SK-N-SH (cell line): Measurements from ENCODE around the gene KLHL33. TPM values are rescaled to one million over a fixed set of nuclear protein-coding genes. Genes with fewer than 3 reads are reported as not detected.

Source experiments
- CTCF ChIA-PET: fragments of 300-600, 350-600 bp; formaldehyde crosslinking; extraction: SDS; loops from one replicate; lab custom pipeline; 2021; lab: Yijun Ruan, JAX
- POLR2A ChIA-PET: fragments of 350-600 bp; sonication (Branson Sonifier 250); formaldehyde crosslinking; extraction: SDS; loops from one replicate; lab custom pipeline; 2020; ENCODE audit warnings: antibody characterized with exemption, inconsistent platforms; lab: Yijun Ruan, JAX
- DNase-seq: peaks from one replicate; pipeline ENCODE4 v3.0.0; 2012
- H2AFZ ChIP-seq: fragments of 200-600 bp; sonication (generic); 2 replicates; pipeline ENCODE4 v1.8.1; 2016; ENCODE audit warnings: antibody characterized with exemption, mild to moderate bottlenecking, low read depth
- H3F3A ChIP-seq: fragments of 200-600 bp; sonication (generic); replicated peaks from 2 replicates; pipeline ENCODE3; 2016; ENCODE audit warnings: antibody characterized with exemption, mild to moderate bottlenecking; ENCODE audit not compliant: insufficient read depth
- H3K27ac ChIP-seq, 2 experiments: fragments of 200-500 bp in 1 of 2; fragments of 200-600 bp in 1 of 2; sonication (Bioruptor generic) in 1 of 2; sonication (generic), shearing (Covaris generic) in 1 of 2; 2 replicates each; pipeline versions ENCODE4 v1.5.1 to v1.6.1; 2014 to 2016; ENCODE audit warnings: low read depth in 2 of 2, inconsistent platforms in 1 of 2, low read length in 1 of 2, mild to moderate bottlenecking in 1 of 2, mixed read lengths in 1 of 2
- H3K27me3 ChIP-seq: fragments of 200-600 bp; sonication (generic), shearing (Covaris generic); 2 replicates; pipeline ENCODE4 v1.6.1; 2016; ENCODE audit warnings: mixed run types; ENCODE audit not compliant: insufficient read depth
- H3K36me3 ChIP-seq, 2 experiments: fragments of 200-500 bp in 1 of 2; fragments of 200-600 bp in 1 of 2; sonication (Bioruptor generic) in 1 of 2; sonication (generic) in 1 of 2; replicated peaks in 1 of 2; 2 replicates each; pipeline versions ENCODE3 to v1.5.1; 2014 to 2016; ENCODE audit warnings: low read length in 1 of 2, mild to moderate bottlenecking in 1 of 2; ENCODE audit not compliant: insufficient read depth in 2 of 2, control insufficient read depth in 1 of 2
- H3K4me1 ChIP-seq, 2 experiments: fragments of 200-500 bp in 1 of 2; fragments of 200-600 bp in 1 of 2; sonication (Bioruptor generic) in 1 of 2; sonication (generic), shearing (Covaris generic) in 1 of 2; 2 replicates each; pipeline versions ENCODE4 v1.5.1 to v1.6.1; 2014 to 2016; ENCODE audit warnings: low read depth in 1 of 2, low read length in 1 of 2, mixed run types in 1 of 2; ENCODE audit not compliant: insufficient read depth in 2 of 2, control insufficient read depth in 1 of 2
- H3K4me2 ChIP-seq: fragments of 200-600 bp; sonication (generic), shearing (Covaris generic); 2 replicates; pipeline ENCODE4 v1.6.1; 2017; ENCODE audit warnings: mixed run types
- H3K4me3 ChIP-seq, 2 experiments: fragments of 200-500 bp in 1 of 2; fragments of 200-600 bp in 1 of 2; sonication (Bioruptor generic) in 1 of 2; sonication (generic), shearing (Covaris generic) in 1 of 2; 2 replicates each; pipeline versions ENCODE4 v1.5.1 to v1.8.1; 2014 to 2016; ENCODE audit warnings: low read depth in 2 of 2, inconsistent platforms in 1 of 2, low read length in 1 of 2, mild to moderate bottlenecking in 1 of 2, mixed read lengths in 1 of 2, moderate library complexity in 1 of 2
- H3K79me2 ChIP-seq: fragments of 200-600 bp; sonication (generic); 2 replicates; pipeline ENCODE4 v1.8.1; 2017; ENCODE audit warnings: mild to moderate bottlenecking; ENCODE audit not compliant: insufficient read depth
- H3K9ac ChIP-seq: fragments of 200-600 bp; sonication (generic); 2 replicates; pipeline ENCODE4 v1.6.1; 2017; ENCODE audit warnings: mixed run types
- H3K9me2 ChIP-seq: fragments of 200-600 bp; sonication (generic); 2 replicates; pipeline ENCODE4 v1.6.1; 2017; ENCODE audit warnings: mixed run types
- H3K9me3 ChIP-seq: fragments of 200-600 bp; sonication (generic); 2 replicates; pipeline ENCODE4 v1.6.1; 2017; ENCODE audit warnings: mixed run types, mild to moderate bottlenecking, moderate library complexity
- H4K20me1 ChIP-seq: fragments of 200-600 bp; sonication (generic); 2 replicates; pipeline ENCODE4 v1.6.1; 2017; ENCODE audit warnings: mild to moderate bottlenecking, mixed run types; ENCODE audit not compliant: insufficient read depth
- CHD2 ChIP-seq: fragments of 150-350 bp; IDR thresholded peaks from 2 replicates; pipeline ENCODE4 v1.6.1; 2018; ENCODE audit warnings: low read length; ENCODE audit not compliant: partially characterized antibody
- EP300 ChIP-seq, 2 experiments: IDR thresholded peaks; 2 replicates each; pipeline versions ENCODE4 v1.4.0 to v1.6.1; 2012; ENCODE audit warnings: borderline replicate concordance in 1 of 2, low read depth in 1 of 2, low read length in 1 of 2
- FOSL2 ChIP-seq: IDR thresholded peaks from 2 replicates; pipeline ENCODE4 v1.4.0; 2012; ENCODE audit warnings: low read depth, mild to moderate bottlenecking, moderate library complexity, borderline replicate concordance
- FOXJ3 ChIP-seq: sonication (generic); formaldehyde crosslinking; IDR thresholded peaks from 2 replicates; pipeline ENCODE4 v1.5.1; 2020; ENCODE audit warnings: mild to moderate bottlenecking, missing genetic modification reagents
- FOXM1 ChIP-seq: IDR thresholded peaks from 2 replicates; pipeline ENCODE4 v1.4.0; 2012; ENCODE audit warnings: low read depth, mild to moderate bottlenecking
- GABPA ChIP-seq: IDR thresholded peaks from 2 replicates; pipeline ENCODE4 v1.4.0; 2012; ENCODE audit warnings: low read depth, mild to moderate bottlenecking
- GATA2 ChIP-seq: sonication (generic); formaldehyde crosslinking; IDR thresholded peaks from 2 replicates; pipeline ENCODE4 v1.5.0; 2020; ENCODE audit warnings: mild to moderate bottlenecking, missing genetic modification reagents
- MXI1 ChIP-seq: IDR thresholded peaks from 2 replicates; pipeline ENCODE4 v1.6.1; 2012; ENCODE audit warnings: mild to moderate bottlenecking, low read depth, low read length, improper control_type of control experiment
- NFIC ChIP-seq: IDR thresholded peaks from 2 replicates; pipeline ENCODE4 v1.4.0; 2012; ENCODE audit warnings: borderline replicate concordance
- NRF1 ChIP-seq: IDR thresholded peaks from 2 replicates; pipeline ENCODE4 v1.6.1; 2012; ENCODE audit warnings: low read depth, mild to moderate bottlenecking, low read length
- RAD21 ChIP-seq: IDR thresholded peaks from 2 replicates; pipeline ENCODE4 v1.6.1; 2012; ENCODE audit warnings: mild to moderate bottlenecking, low read length
- RCOR1 ChIP-seq: fragments of 150-350 bp; IDR thresholded peaks from 2 replicates; pipeline ENCODE4 v1.6.1; 2017; ENCODE audit warnings: antibody characterized with exemption, low read length
- RFX5 ChIP-seq: IDR thresholded peaks from 2 replicates; pipeline ENCODE4 v1.6.1; 2012; ENCODE audit warnings: mild to moderate bottlenecking, improper control_type of control experiment, low read length
- RXRA ChIP-seq: IDR thresholded peaks from 2 replicates; pipeline ENCODE4 v1.4.0; 2012; ENCODE audit warnings: low read depth, mild to moderate bottlenecking, borderline replicate concordance
- SMC3 ChIP-seq: IDR thresholded peaks from 2 replicates; pipeline ENCODE4 v1.6.1; 2012; ENCODE audit warnings: low read depth, low read length, improper control_type of control experiment
- USF1 ChIP-seq: IDR thresholded peaks from 2 replicates; pipeline ENCODE4 v1.4.0; 2012; ENCODE audit warnings: low read depth, borderline replicate concordance
- YY1 ChIP-seq: IDR thresholded peaks from 2 replicates; pipeline ENCODE4 v1.4.0; 2012; ENCODE audit warnings: low read depth, mild to moderate bottlenecking
- ZBTB33 ChIP-seq: IDR thresholded peaks from 2 replicates; pipeline ENCODE4 v1.4.0; 2012; ENCODE audit warnings: low read depth, borderline replicate concordance
- WGBS: methylation state at CpG from one replicate; pipeline ENCODE4 v1.1.6; 2017; ENCODE audit warnings: low lambda C conversion rate; 5-methylcytosine and 5-hydroxymethylcytosine counted together
- polyA plus RNA-seq, 3 experiments: library from polyadenylated mRNA; depleted of rRNA; stranded (reverse); fragments of >200 nt; gene quantifications; 2 replicates each; pipeline ENCODE4 v1.2.3, GENCODE V29; 2012

The KLHL33 gene
- polyA plus RNA-seq, 1 of the 3 experiments (the other 2 are of a cell fraction), result not detected

GRCh38 chr14:20468764-20469241 lies 32.8 kb upstream of the KLHL33 start:
- peaks cover 7 to 10% of the 10 kb centered on the region in 2 experiments for H3K36me3 ChIP-seq
- H3K27ac ChIP-seq, result peak overlapping the region; percentile 64 to 77
- H3K9ac ChIP-seq, result peak overlapping the region; percentile 79

More at GRCh38 chr14:20468764-20469241, 32.8 kb upstream of the KLHL33 start:
- H3K4me2 ChIP-seq, result peak overlapping the region; percentile 91
- H2AFZ ChIP-seq, result peak overlapping the region; percentile 89
- peaks cover 5% of the 10 kb centered on the region for H3F3A ChIP-seq
- no peaks in the 10 kb centered on the region for H4K20me1 ChIP-seq
- 19% methylated on average over 16 of the region's 16 CpGs for WGBS
- POLR2A ChIA-PET, result interaction anchor here (1.0 to 3.1 kb wide), 5 partner anchors 7 to 126 kb away, joined by 3 to 35 read pairs (median 4); partner anchors contain the start of genes APEX1, OSGEP, PIP4P1 and TEP1
- peak overlapping the region; percentile 78 to 84 for H3K4me3 ChIP-seq
- H3K79me2 ChIP-seq, result peaks cover 24% of the 10 kb centered on the region
- DNase-seq, result no peak
- no peaks in the 10 kb centered on the region for H3K9me3 ChIP-seq
- TF ChIP-seq RFX5, result no peak
- TF ChIP-seq NFIC, result no peak
- TF ChIP-seq RCOR1, result no peak
- no peak for TF ChIP-seq ZBTB33
- TF ChIP-seq SMC3, result no peak
- no peak for TF ChIP-seq MXI1
- TF ChIP-seq RXRA, result no peak
- no peak for TF ChIP-seq FOSL2
- TF ChIP-seq CHD2, result no peak
- no peak for TF ChIP-seq FOXJ3 (CRISPR knock-in tag)
- TF ChIP-seq RAD21, result no peak
- no peak for TF ChIP-seq YY1
- no peak for TF ChIP-seq FOXM1
- no peak for TF ChIP-seq GABPA
- TF ChIP-seq GATA2 (CRISPR knock-in tag), result no peak
- TF ChIP-seq USF1, result no peak
- no peak; a peak in 1 of 4 replicates for TF ChIP-seq EP300 (IDR thresholded peaks at IDR 0.05; ENCODE audit: borderline replicate concordance in 1 of 2, low read depth in 1 of 2, low read length in 1 of 2)
- TF ChIP-seq NRF1, result no peak
- CTCF ChIA-PET, result interaction anchor here (0.8 to 1.6 kb wide), 2 partner anchors 18 to 140 kb away, joined by 5 read pairs; no protein-coding TSS in a partner anchor
- no peaks in the 10 kb centered on the region; the same call in 1 of the 2 replicates for H3K27me3 ChIP-seq
- H3K9me2 ChIP-seq, result no peaks in the 10 kb centered on the region
- H3K4me1 ChIP-seq, result peaks cover 0 to 14% of the 10 kb centered on the region in 2 experiments; a peak in 2 of 4 replicates
